Activated CD4-positive, alpha-beta memory T cell treated with anti-CD3 and anti-CD28 coated beads, Interleukin-2, amount 10 ng/mL, durations not matched to agents 7 days and 5 days (primary cell): ENCODE data around the gene MICAL2. TPM values are rescaled to one million over a fixed set of nuclear protein-coding genes. Genes with fewer than 3 reads are reported as not detected.

Experiments
- CTCF ChIA-PET: fragments of 350-600 bp; sonication (Branson Sonifier 250); formaldehyde crosslinking; loops from one replicate; lab custom pipeline; 2021; ENCODE audit warnings: antibody characterized with exemption, inconsistent platforms; lab: Charles Lee
- POLR2A ChIA-PET: fragments of 350-600 bp; sonication (Branson Sonifier 250); formaldehyde crosslinking; loops from one replicate; lab custom pipeline; 2021; ENCODE audit warnings: antibody characterized with exemption; lab: Charles Lee
- DNase-seq: peaks from one replicate; pipeline ENCODE4 v3.0.0-alpha.2; 2020
- H3K27ac Mint-ChIP-seq: one replicate; pipeline ENCODE4 v1.8.0; 2021; ENCODE audit warnings: mild to moderate bottlenecking, mixed read lengths
- H3K27me3 Mint-ChIP-seq: one replicate; pipeline ENCODE4 v1.8.0; 2021; ENCODE audit warnings: mixed read lengths
- H3K36me3 Mint-ChIP-seq: one replicate; pipeline ENCODE4 v1.8.0; 2021; ENCODE audit warnings: low read depth, mixed read lengths
- H3K4me1 Mint-ChIP-seq: one replicate; pipeline ENCODE4 v1.8.0; 2021; ENCODE audit warnings: mixed read lengths
- H3K4me3 Mint-ChIP-seq: one replicate; pipeline ENCODE4 v1.8.0; 2021; ENCODE audit warnings: mild to moderate bottlenecking, mixed read lengths
- H3K9me3 Mint-ChIP-seq: one replicate; pipeline ENCODE4 v1.8.0; 2021; ENCODE audit warnings: mixed read lengths
- total RNA-seq, 2 experiments: library from RNA; stranded (reverse); gene quantifications; one replicate each; pipeline ENCODE4 v1.2.3, GENCODE V29; 2021

Gene MICAL2
- total RNA-seq, 2 experiments from 2014 or later, result 135 to 143 TPM

DNA sequence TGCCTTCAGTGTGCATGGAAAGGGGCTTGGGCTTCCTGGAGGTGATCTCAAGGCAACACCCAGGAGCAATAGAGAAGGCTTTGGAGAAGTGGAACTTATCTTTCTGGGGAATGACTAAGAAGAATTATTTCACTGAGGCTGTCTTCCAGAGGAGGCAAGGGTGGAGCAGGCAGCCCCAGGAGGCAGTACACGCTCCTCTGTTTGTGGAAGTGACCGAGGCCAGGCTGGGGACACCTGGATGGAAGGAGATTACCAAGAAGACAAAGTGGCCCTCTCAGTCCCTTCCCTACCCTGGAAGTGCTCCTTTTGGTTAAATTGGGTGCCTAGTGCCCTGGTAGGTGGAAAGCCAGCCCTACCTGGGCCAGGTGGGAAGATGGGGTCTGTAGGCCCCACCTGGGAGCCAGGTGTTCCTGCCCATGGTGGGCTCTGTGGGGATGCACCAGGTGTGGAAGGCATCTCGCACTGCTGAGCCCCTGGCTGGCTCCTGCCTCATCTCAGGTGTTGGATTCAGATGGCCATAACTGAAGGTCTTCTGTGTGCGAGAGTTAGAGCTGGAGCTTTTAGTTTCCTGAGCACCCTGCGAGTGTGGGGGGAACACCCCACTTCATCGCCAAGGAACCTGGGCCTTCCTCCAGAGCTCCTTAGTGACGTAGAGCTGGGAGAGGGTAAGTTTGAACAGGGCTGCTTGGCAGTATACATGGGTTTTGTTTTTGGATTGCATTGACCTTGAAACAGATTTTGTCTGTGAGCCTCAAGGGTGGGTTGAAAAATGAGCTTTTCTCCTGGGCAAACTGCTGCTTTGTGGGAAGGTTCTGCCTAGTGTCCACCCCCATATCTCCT, 46.1 kb downstream of the MICAL2 start:
- no peak for DNase-seq
- no peaks in the 10 kb centered on the region for H3K27me3 Mint-ChIP-seq
- H3K4me1 Mint-ChIP-seq, result peaks cover 67% of the 10 kb centered on the region
- no peaks in the 10 kb centered on the region for H3K9me3 Mint-ChIP-seq
- CTCF ChIA-PET, result interaction anchor here (0.7 to 3.3 kb wide), 7 partner anchors 9 to 311 kb away, joined by 3 to 15 read pairs (median 4); no protein-coding TSS in a partner anchor
- no peak overlapping the region for H3K4me3 Mint-ChIP-seq
- H3K27ac Mint-ChIP-seq, result peak overlapping the region; percentile 85
- H3K36me3 Mint-ChIP-seq, result peaks cover 42% of the 10 kb centered on the region
- POLR2A ChIA-PET, result interaction anchor here (0.7 to 4.0 kb wide), 14 partner anchors 9 to 78 kb away, joined by 3 to 19 read pairs (median 6); partner anchors contain the start of gene MICAL2

DNA sequence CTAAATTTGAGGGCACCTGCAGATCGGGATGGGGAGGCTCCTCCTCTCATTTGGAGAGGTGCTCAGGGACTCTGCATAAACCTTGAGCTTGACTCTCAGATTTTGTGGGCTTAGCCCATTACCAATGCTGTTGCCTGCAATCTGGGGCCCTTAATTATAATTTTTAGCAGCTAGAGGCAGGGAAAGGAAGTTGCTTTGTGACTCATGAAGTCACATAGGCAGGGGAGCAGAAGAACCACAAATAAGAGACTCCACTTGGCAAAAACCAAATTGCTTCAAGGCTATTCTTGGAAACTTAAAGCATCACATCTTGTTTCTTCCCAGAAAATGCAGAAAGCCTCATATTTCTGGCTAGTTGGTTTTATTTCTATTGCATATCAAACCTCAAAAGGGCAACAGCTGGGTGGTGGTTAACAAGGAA, 46.9 kb downstream of the MICAL2 start:
- POLR2A ChIA-PET, result interaction anchor here (0.7 to 4.0 kb wide), 15 partner anchors 9 to 79 kb away, joined by 3 to 19 read pairs (median 5); partner anchors contain the start of gene MICAL2
- peaks cover 63% of the 10 kb centered on the region for H3K4me1 Mint-ChIP-seq
- peaks cover 41% of the 10 kb centered on the region for H3K36me3 Mint-ChIP-seq
- no peak overlapping the region for H3K4me3 Mint-ChIP-seq
- DNase-seq, result peak; percentile 42
- no peaks in the 10 kb centered on the region for H3K27me3 Mint-ChIP-seq
- peak overlapping the region; percentile 85 for H3K27ac Mint-ChIP-seq
- H3K9me3 Mint-ChIP-seq, result no peaks in the 10 kb centered on the region
- CTCF ChIA-PET, result interaction anchor here (0.6 to 3.3 kb wide), 10 partner anchors 9 to 1614 kb away, joined by 3 to 15 read pairs (median 4); no protein-coding TSS in a partner anchor

DNA sequence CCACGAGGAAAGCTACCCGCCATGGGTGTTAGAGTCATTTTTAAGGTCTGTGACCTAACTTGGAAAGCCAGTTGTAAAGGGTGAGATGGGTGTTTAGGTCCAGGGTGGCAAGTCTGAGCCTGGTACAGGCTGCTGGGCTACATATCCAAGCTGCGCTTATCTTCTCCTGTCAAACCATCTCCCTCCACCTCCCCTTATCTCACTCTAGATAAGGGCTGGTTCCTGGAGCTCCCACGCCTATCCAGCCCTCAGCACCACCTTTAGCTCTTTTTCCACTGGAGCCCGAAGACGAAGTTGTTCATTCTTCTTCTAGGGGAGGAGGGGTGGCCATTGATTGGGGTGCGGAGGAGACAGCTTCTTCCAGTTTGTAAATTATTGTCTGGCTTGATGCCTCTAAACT, 48.5 kb downstream of the MICAL2 start:
- no peak for DNase-seq
- CTCF ChIA-PET, result interaction anchor here (0.6 to 3.3 kb wide), 3 partner anchors 71 to 130 kb away, joined by 3 to 15 read pairs (median 4); no protein-coding TSS in a partner anchor
- POLR2A ChIA-PET, result interaction anchor here (1.7 to 4.0 kb wide), 4 partner anchors 8 to 40 kb away, joined by 6 to 19 read pairs (median 14); no protein-coding TSS in a partner anchor
- Mint-ChIP-seq H3K36me3 (peaks cover 41% of the 10 kb centered on the region), H3K27ac (no peak overlapping the region), H3K9me3 (no peaks in the 10 kb centered on the region), H3K4me1 (peaks cover 67% of the 10 kb centered on the region), H3K4me3 (no peak overlapping the region), H3K27me3 (no peaks in the 10 kb centered on the region)

DNA sequence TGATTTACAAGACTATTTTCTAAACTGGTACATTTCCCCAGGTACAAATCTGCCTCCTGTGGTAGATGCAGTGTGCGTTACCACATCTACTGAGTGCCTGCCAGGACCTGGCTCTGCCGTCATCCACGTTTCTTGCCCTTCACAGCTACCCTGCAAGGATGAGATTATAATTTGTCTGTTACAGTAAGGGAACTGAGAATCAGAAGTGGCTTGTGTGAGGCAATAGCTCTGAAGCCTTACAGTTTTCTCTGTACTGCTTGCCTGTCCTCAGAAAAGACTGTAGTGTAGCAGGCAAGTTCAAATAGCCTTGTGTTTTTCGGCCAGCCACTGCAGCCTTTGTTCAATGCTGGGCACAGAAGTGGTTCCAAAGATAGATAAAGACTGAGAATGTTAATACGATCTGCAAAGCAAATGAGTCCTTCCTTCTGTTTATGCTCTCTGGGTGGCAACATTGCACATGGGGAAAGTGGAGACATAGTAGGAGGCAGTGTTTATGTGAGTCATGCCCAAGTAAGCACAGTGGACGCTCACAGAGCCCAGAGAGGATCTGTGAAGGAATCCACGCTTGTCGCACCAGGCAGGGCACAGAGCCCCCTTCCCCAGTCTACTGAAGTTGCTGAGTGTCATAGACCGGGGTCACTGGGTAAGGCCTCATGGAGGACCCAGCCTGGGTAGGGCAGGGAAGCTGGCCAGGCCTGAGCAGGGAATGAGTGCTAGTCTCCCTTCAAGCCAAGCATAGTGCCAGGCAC, 49.1 kb downstream of the MICAL2 start:
- no peak overlapping the region for H3K4me3 Mint-ChIP-seq
- no peaks in the 10 kb centered on the region for H3K9me3 Mint-ChIP-seq
- peaks cover 42% of the 10 kb centered on the region for H3K36me3 Mint-ChIP-seq
- peak overlapping the region; percentile 33 for H3K27ac Mint-ChIP-seq
- H3K27me3 Mint-ChIP-seq, result no peaks in the 10 kb centered on the region
- ChIA-PET CTCF (interaction anchor here (0.6 to 3.3 kb wide), 2 partner anchors 72 to 77 kb away, joined by 3 to 15 read pairs; no protein-coding TSS in a partner anchor), POLR2A (interaction anchor here (1.5 to 4.0 kb wide), 5 partner anchors 9 to 39 kb away, joined by 3 to 19 read pairs (median 13); no protein-coding TSS in a partner anchor)
- H3K4me1 Mint-ChIP-seq, result peaks cover 73% of the 10 kb centered on the region
- no peak for DNase-seq

DNA sequence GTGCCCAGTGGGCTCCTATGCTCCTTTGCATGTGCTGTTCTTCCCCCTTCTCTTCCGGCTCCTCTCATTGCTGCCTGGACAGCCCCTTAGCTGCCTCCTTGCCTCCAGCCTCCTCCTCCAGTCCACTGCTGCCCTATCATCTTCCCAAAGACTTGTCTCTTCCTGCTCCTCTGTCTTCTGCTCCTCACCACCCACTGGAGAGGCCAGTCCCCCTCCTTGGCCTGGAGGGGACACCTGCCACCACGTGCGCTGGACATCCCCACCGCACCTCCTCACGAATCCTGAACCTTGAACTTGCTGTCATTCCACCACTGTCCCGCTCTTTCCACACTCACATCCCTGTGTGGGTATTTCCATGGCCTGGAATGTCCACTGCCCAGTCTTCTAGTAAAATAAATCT, 49.8 kb downstream of the MICAL2 start:
- POLR2A ChIA-PET, result interaction anchor here (0.6 to 2.8 kb wide), 5 partner anchors 9 to 50 kb away, joined by 3 to 13 read pairs (median 4); no protein-coding TSS in a partner anchor
- H3K4me1 Mint-ChIP-seq, result peaks cover 71% of the 10 kb centered on the region

DNA sequence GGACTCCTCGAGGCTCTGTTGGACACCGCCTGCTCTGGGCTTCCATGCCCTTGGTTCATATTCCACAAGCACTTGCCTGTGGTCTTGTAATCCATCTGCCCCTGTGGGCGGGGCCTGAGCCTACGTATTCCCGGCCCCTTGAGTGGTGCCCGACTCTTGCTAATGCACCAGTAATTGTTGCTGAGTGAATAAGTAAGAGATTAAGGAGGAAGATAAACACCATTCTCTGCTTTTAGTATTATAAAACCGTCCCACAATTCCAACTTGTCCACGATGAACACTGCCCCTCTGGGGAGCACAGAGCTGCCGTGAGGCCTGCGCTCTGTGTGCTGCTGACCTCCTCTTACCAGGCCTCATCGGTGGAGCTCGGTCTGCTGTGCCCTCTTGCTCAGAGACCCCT, 50.3 kb downstream of the MICAL2 start:
- H3K9me3 Mint-ChIP-seq, result no peaks in the 10 kb centered on the region
- peaks cover 40% of the 10 kb centered on the region for H3K36me3 Mint-ChIP-seq
- no peaks in the 10 kb centered on the region for H3K27me3 Mint-ChIP-seq
- no peak for DNase-seq
- ChIA-PET POLR2A (interaction anchor here (0.6 to 2.8 kb wide), 5 partner anchors 10 to 51 kb away, joined by 3 to 13 read pairs (median 3); no protein-coding TSS in a partner anchor), CTCF (interaction anchor here (1.2 to 1.5 kb wide), 2 partner anchors 12 to 39 kb away, joined by 3 to 4 read pairs; no protein-coding TSS in a partner anchor)
- H3K27ac Mint-ChIP-seq, result no peak overlapping the region
- H3K4me1 Mint-ChIP-seq, result peaks cover 66% of the 10 kb centered on the region
- H3K4me3 Mint-ChIP-seq, result no peak overlapping the region

More for the DNA sequence above, 49.8 kb downstream of the MICAL2 start:
- no peaks in the 10 kb centered on the region for H3K9me3 Mint-ChIP-seq
- peaks cover 42% of the 10 kb centered on the region for H3K36me3 Mint-ChIP-seq
- no peak overlapping the region for H3K4me3 Mint-ChIP-seq
- DNase-seq, result no peak
- CTCF ChIA-PET, result interaction anchor here (1.2 to 1.5 kb wide), 2 partner anchors 12 to 39 kb away, joined by 3 to 4 read pairs; no protein-coding TSS in a partner anchor
- H3K27me3 Mint-ChIP-seq, result no peaks in the 10 kb centered on the region
- H3K27ac Mint-ChIP-seq, result no peak overlapping the region

DNA sequence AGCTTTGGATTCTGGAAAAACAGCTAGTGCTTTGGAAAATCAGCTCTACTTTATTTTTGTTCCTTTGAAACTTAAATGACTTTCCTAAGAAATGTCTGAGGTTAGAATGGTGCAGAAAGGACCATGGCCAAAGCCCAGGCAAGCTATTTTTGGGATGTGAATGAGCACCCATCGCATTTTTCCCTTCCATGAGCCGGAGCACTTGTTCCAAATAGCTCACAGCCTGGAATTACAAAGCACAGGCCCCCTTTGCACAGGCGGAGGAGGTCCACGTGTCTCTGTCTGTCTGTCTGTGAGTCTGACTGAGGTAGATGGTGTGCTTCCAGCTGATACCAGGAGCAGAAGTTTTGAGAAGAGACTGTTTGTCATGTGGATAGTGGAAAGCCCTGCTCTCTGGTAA, 50.7 kb downstream of the MICAL2 start:
- peaks cover 63% of the 10 kb centered on the region for H3K4me1 Mint-ChIP-seq
- peaks cover 38% of the 10 kb centered on the region for H3K36me3 Mint-ChIP-seq
- H3K27ac Mint-ChIP-seq, result no peak overlapping the region
- ChIA-PET CTCF (interaction anchor here (1.2 to 1.5 kb wide), 2 partner anchors 12 to 40 kb away, joined by 3 to 4 read pairs; no protein-coding TSS in a partner anchor), POLR2A (interaction anchor here (0.6 to 2.8 kb wide), 4 partner anchors 10 to 51 kb away, joined by 3 to 13 read pairs (median 4); no protein-coding TSS in a partner anchor)
- H3K9me3 Mint-ChIP-seq, result no peaks in the 10 kb centered on the region
- no peaks in the 10 kb centered on the region for H3K27me3 Mint-ChIP-seq
- DNase-seq, result peak; percentile 11
- no peak overlapping the region for H3K4me3 Mint-ChIP-seq

DNA sequence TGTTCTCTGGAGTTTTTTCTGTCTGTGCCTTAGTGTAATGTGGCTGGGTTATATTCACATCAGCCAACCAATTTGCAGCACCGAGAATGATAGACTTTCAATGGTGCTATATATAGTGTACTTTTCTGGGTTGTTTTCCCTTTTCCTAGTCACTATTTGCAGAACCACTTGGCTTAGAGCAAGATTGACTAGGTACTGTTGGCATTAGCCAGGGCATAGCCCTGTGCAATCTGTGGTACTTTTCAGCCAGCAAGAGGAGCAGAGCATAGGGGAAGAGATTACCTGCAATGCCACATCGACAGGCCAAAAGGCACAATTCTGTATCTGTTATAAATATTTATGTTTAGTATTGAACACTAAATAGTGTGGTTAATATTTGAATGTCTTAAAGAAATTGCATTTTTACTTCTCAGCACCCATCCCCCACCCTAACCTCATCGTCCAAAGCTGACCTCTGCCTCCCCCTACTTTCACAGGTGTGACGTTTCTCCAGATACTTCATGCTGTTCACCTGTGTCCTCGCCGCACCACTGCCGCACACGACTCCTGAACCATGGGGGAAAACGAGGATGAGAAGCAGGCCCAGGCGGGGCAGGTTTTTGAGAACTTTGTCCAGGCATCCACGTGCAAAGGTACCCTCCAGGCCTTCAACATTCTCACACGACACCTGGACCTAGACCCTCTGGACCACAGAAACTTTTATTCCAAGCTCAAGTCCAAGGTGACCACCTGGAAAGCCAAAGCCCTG, 51.4 kb downstream of the MICAL2 start:
- POLR2A ChIA-PET, result interaction anchor here (1.5 kb wide), 1 partner anchor 52 kb away, joined by 4 read pairs; no protein-coding TSS in a partner anchor
- Mint-ChIP-seq H3K27ac (no peak overlapping the region), H3K36me3 (peaks cover 40% of the 10 kb centered on the region), H3K4me3 (no peak overlapping the region), H3K9me3 (no peaks in the 10 kb centered on the region), H3K4me1 (peaks cover 63% of the 10 kb centered on the region), H3K27me3 (no peaks in the 10 kb centered on the region)
- DNase-seq, result no peak
- CTCF ChIA-PET, result interaction anchor here (1.5 to 3.8 kb wide), 2 partner anchors 11 to 75 kb away, joined by 4 to 19 read pairs; no protein-coding TSS in a partner anchor

DNA sequence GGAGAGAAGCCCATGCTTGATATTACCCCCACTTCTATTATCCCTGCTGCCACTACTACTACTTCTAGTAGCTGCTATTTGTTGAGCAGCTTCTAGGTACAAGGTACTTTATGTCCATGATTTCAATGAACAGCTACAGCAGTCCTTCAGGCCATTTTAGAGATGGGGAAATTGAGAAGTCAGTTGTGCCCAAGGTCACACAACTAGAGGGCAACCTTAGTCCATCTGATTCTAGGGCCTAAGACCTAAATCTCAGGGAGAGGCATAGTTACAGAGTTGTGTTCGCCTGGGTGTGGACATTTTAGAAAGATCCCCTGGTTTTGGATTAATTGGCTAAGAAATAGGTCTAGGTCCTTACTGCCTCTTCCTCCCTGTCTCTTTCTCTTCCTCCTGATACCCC, 52.3 kb downstream of the MICAL2 start:
- peak; percentile 5 for DNase-seq
- Mint-ChIP-seq H3K36me3 (peaks cover 41% of the 10 kb centered on the region), H3K9me3 (no peaks in the 10 kb centered on the region), H3K27me3 (no peaks in the 10 kb centered on the region), H3K4me1 (peaks cover 63% of the 10 kb centered on the region), H3K4me3 (no peak overlapping the region), H3K27ac (no peak overlapping the region)
- POLR2A ChIA-PET, result interaction anchor here (1.1 to 2.0 kb wide), 2 partner anchors 28 to 73 kb away, joined by 3 to 5 read pairs; no protein-coding TSS in a partner anchor
- CTCF ChIA-PET, result interaction anchor here (1.0 to 3.8 kb wide), 3 partner anchors 12 to 78 kb away, joined by 3 to 19 read pairs (median 5); no protein-coding TSS in a partner anchor

DNA sequence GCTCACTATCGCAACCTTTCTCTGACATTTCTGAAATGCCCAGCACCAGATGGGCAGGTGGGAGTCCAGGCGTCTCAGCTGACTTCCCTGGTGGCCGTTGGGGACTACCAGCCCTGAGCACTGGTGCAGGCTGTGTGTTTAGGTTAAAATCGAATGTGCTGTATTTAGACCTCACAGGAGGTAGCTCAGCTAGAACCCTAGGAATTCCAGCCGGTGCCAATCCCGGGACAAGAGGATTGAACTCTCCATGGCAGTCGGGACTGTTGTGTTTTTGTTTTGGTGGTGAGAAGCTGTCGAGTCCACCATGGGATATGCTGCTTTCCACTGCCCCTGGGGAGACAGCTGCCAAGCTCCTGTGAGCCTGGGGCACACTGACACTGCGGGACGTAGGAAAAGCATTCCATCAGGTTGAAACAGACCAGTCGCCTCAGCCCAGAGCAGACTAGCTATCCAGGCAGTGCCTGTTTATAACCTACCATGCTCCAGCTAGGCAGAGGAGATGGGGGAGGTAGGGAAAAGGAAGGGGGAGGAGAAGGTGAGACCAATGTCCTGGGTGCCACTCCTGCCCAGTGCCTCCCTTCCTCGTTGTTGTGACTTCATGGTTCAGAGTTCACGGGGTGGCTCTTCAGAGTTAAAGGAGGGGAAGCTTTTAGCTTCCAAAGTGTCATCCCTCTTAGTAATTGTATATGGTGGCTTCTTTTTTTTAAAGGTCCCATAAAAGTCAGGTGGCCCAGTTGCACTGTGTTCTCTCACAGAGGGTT, 53.0 kb downstream of the MICAL2 start:
- peak; percentile 13 for DNase-seq
- no peaks in the 10 kb centered on the region for H3K27me3 Mint-ChIP-seq
- ChIA-PET POLR2A (interaction anchor here (0.9 to 3.4 kb wide), 9 partner anchors 10 to 73 kb away, joined by 3 to 16 read pairs (median 5); no protein-coding TSS in a partner anchor), CTCF (interaction anchor here (0.6 to 3.8 kb wide), 8 partner anchors 10 to 125 kb away, joined by 3 to 19 read pairs (median 4); no protein-coding TSS in a partner anchor)
- H3K4me3 Mint-ChIP-seq, result no peak overlapping the region
- H3K27ac Mint-ChIP-seq, result peak overlapping the region; percentile 61
- H3K9me3 Mint-ChIP-seq, result no peaks in the 10 kb centered on the region
- peaks cover 46% of the 10 kb centered on the region for H3K36me3 Mint-ChIP-seq
- peaks cover 62% of the 10 kb centered on the region for H3K4me1 Mint-ChIP-seq
